RWPE2 (cell line): ENCODE measurements around the gene COPS8.

Experiments used
- ATAC-seq: fragments of 200-7000 bp; cut with Tn5 transposase; 3 replicates; pipeline ENCODE4 v1.9.1; 2021; ENCODE audit warnings: low read depth
- DNase-seq: peaks from one replicate; pipeline ENCODE4 v3.0.0-alpha.2; 2020; ENCODE audit warnings: low spot score
- H3K27ac ChIP-seq: fragments of 450-650 bp; 2 replicates; pipeline ENCODE4 v1.5.1; 2017; ENCODE audit warnings: mild to moderate bottlenecking; ENCODE audit not compliant: poor library complexity, severe bottlenecking
- H3K27me3 ChIP-seq: fragments of 250-450 bp; sonication (Bioruptor Pico); 2 replicates; pipeline ENCODE4 v1.5.1; 2021; ENCODE audit warnings: mild to moderate bottlenecking, moderate library complexity; ENCODE audit not compliant: insufficient read depth, poor library complexity, severe bottlenecking
- H3K36me3 ChIP-seq: fragments of 250-450 bp; sonication (Bioruptor Pico); 2 replicates; pipeline ENCODE4 v1.5.1; 2020; ENCODE audit warnings: low read depth, mild to moderate bottlenecking, moderate library complexity
- H3K4me1 ChIP-seq: fragments of 250-450 bp; sonication (Bioruptor Pico); 2 replicates; pipeline ENCODE4 v1.5.1; 2021; ENCODE audit warnings: mild to moderate bottlenecking, moderate library complexity; ENCODE audit not compliant: insufficient read depth, poor library complexity, severe bottlenecking
- H3K4me3 ChIP-seq: fragments of 250-450 bp; sonication (Bioruptor Pico); 2 replicates; pipeline ENCODE4 v1.5.1; 2021; ENCODE audit warnings: mild to moderate bottlenecking, moderate library complexity; ENCODE audit not compliant: severe bottlenecking
- H3K9me3 ChIP-seq: fragments of 250-450 bp; sonication (Bioruptor Pico); 2 replicates; pipeline ENCODE4 v1.5.1; 2021; ENCODE audit warnings: mild to moderate bottlenecking, moderate library complexity; ENCODE audit not compliant: severe bottlenecking
- CTCF ChIP-seq: fragments of 450-650 bp; IDR thresholded peaks from one replicate; pipeline ENCODE4 v1.5.1; 2017; ENCODE audit warnings: mild to moderate bottlenecking, moderate library complexity; ENCODE audit not compliant: poor library complexity, severe bottlenecking

The COPS8 gene

GRCh38 chr2:237043866-237044265 is 41.8 kb upstream of the COPS8 start:
- no peak for TF ChIP-seq CTCF
- no peaks in the 10 kb centered on the region for H3K36me3 ChIP-seq
- no peak overlapping the region for H3K27ac ChIP-seq

GRCh38 chr2:237044281-237044680 is 41.4 kb upstream of the COPS8 start:
- Histone ChIP-seq H3K9me3 (peaks cover 5% of the 10 kb centered on the region), H3K4me3 (no peak overlapping the region)
- no peak for TF ChIP-seq CTCF

More at GRCh38 chr2:237043866-237044265, 41.8 kb upstream of the COPS8 start:
- ATAC-seq (no peak), DNase-seq (no peak)
- Histone ChIP-seq H3K4me1 (no peaks in the 10 kb centered on the region), H3K9me3 (peaks cover 3% of the 10 kb centered on the region), H3K27me3 (no peaks in the 10 kb centered on the region), H3K4me3 (no peak overlapping the region)

GRCh38 chr2:237045449-237045848 is 40.2 kb upstream of the COPS8 start:
- no peak for ATAC-seq
- H3K27ac ChIP-seq = no peak overlapping the region
- no peak for TF ChIP-seq CTCF
- no peak for DNase-seq
- H3K36me3 ChIP-seq = no peaks in the 10 kb centered on the region
- no peaks in the 10 kb centered on the region for H3K4me1 ChIP-seq
- no peaks in the 10 kb centered on the region for H3K27me3 ChIP-seq
- no peak overlapping the region for H3K4me3 ChIP-seq
- peaks cover 5% of the 10 kb centered on the region for H3K9me3 ChIP-seq

More at GRCh38 chr2:237044281-237044680, 41.4 kb upstream of the COPS8 start:
- Histone ChIP-seq H3K36me3 (no peaks in the 10 kb centered on the region), H3K27ac (no peak overlapping the region), H3K27me3 (no peaks in the 10 kb centered on the region), H3K4me1 (no peaks in the 10 kb centered on the region)
- ATAC-seq = no peak
- no peak for DNase-seq

- no peak overlapping the region for H3K27ac ChIP-seq
- H3K27me3 ChIP-seq = no peaks in the 10 kb centered on the region
- no peaks in the 10 kb centered on the region for H3K4me1 ChIP-seq
- H3K9me3 ChIP-seq = peaks cover 5% of the 10 kb centered on the region
- H3K36me3 ChIP-seq = no peaks in the 10 kb centered on the region
- TF ChIP-seq CTCF = no peak
- DNase-seq = no peak
- no peak overlapping the region for H3K4me3 ChIP-seq
- ATAC-seq = no peak
These were observed 37.1 kb upstream of the COPS8 start for GRCh38 chr2:237048595-237048994.

- H3K27ac ChIP-seq = no peak overlapping the region
- DNase-seq = no peak
- no peak for ATAC-seq
- peaks cover 5% of the 10 kb centered on the region for H3K9me3 ChIP-seq
- H3K27me3 ChIP-seq = no peaks in the 10 kb centered on the region
- no peak overlapping the region for H3K4me3 ChIP-seq
- H3K4me1 ChIP-seq = no peaks in the 10 kb centered on the region
- TF ChIP-seq CTCF = no peak
- H3K36me3 ChIP-seq = no peaks in the 10 kb centered on the region
These were observed 33.8 kb upstream of the COPS8 start for GRCh38 chr2:237051861-237052260.
